Activated CD4-positive, alpha-beta T cell treated with anti-CD3 and anti-CD28 coated beads for 36 hours (primary cell): Measurements from ENCODE around the gene PHF23. TPM values are rescaled to one million over a fixed set of nuclear protein-coding genes. Genes with fewer than 3 reads are reported as not detected.

Experiments used
- ATAC-seq: fragments of 200-7000 bp; cut with Tn5 transposase; one replicate; pipeline ENCODE4 v1.10.0; 2021; ENCODE audit warnings: mild to moderate bottlenecking, moderate library complexity
- CTCF ChIA-PET: fragments of 350-600 bp; sonication (Branson Sonifier 250); formaldehyde crosslinking; loops from one replicate; lab custom pipeline; 2021; ENCODE audit warnings: antibody characterized with exemption; lab: Charles Lee
- POLR2A ChIA-PET: fragments of 350-600 bp; sonication (Branson Sonifier 250); formaldehyde crosslinking; loops from one replicate; lab custom pipeline; 2021; ENCODE audit warnings: antibody characterized with exemption, inconsistent platforms; lab: Charles Lee
- DNase-seq: peaks from one replicate; pipeline ENCODE4 v3.0.0-alpha.2; 2020
- H3K27ac Mint-ChIP-seq: one replicate; pipeline ENCODE4 v1.8.0; 2021; ENCODE audit warnings: mixed read lengths
- H3K27me3 Mint-ChIP-seq: one replicate; pipeline ENCODE4 v1.8.0; 2021; ENCODE audit warnings: mixed read lengths
- H3K36me3 Mint-ChIP-seq: one replicate; pipeline ENCODE4 v1.8.0; 2021; ENCODE audit warnings: low read depth, mixed read lengths
- H3K4me1 Mint-ChIP-seq: one replicate; pipeline ENCODE4 v1.8.0; 2021; ENCODE audit warnings: mixed read lengths
- H3K4me3 Mint-ChIP-seq: one replicate; pipeline ENCODE4 v1.8.0; 2021; ENCODE audit warnings: mild to moderate bottlenecking, moderate library complexity, mixed read lengths
- H3K9me3 Mint-ChIP-seq: one replicate; pipeline ENCODE4 v1.8.0; 2021; ENCODE audit warnings: low read depth, mixed read lengths
- intact Hi-C, 2 experiments: fragments of 100-400 bp; cut with DNase I in 1 of 2; cut with micrococcal nuclease in 1 of 2; formaldehyde crosslinking; loops; one replicate each; pipeline versions ENCODE4 v1.14.2 to v1.15.1; 2022 to 2024; cut with DNase I, micrococcal nuclease
- total RNA-seq, 2 experiments: library from RNA; stranded (reverse); gene quantifications; one replicate each; pipeline ENCODE4 v1.2.3, GENCODE V29; 2021

The PHF23 gene
- total RNA-seq, 2 experiments from 2014 or later: 23.6 to 35.2 TPM

DNA sequence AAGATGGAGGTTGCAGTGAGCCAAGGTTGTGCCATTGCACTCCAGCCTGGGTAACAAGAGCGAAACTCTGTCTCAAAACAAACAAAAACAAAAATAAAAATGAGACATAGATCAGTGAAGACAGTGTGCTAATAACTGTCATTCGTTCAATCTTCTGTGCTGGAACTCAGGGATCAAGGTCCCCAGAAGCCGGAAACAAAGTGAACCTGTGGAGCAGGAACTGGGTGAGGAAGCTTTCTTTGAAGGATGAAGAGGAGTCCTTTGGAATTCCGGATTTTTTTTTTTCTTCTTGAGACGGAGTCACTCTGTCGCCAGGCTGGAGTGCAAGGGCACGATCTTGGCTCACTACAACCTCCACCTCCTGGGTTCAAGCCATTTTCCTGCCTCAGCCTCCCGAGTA lies 40.2 kb upstream of the PHF23 start:
- H3K4me3 Mint-ChIP-seq: no peak overlapping the region
- ATAC-seq (no peak), DNase-seq (no peak)
- intact Hi-C loops: no loop called here
- H3K27me3 Mint-ChIP-seq: peaks cover 17% of the 10 kb centered on the region
- no peaks in the 10 kb centered on the region for H3K36me3 Mint-ChIP-seq
- no peaks in the 10 kb centered on the region for H3K9me3 Mint-ChIP-seq
- CTCF ChIA-PET: interaction anchor here (0.6 to 5.9 kb wide), 2 partner anchors 17 to 26 kb away, joined by 3 to 45 read pairs; no protein-coding TSS in a partner anchor
- POLR2A ChIA-PET: no interaction called here
- H3K27ac Mint-ChIP-seq: no peak overlapping the region
- peaks cover 21% of the 10 kb centered on the region for H3K4me1 Mint-ChIP-seq

DNA sequence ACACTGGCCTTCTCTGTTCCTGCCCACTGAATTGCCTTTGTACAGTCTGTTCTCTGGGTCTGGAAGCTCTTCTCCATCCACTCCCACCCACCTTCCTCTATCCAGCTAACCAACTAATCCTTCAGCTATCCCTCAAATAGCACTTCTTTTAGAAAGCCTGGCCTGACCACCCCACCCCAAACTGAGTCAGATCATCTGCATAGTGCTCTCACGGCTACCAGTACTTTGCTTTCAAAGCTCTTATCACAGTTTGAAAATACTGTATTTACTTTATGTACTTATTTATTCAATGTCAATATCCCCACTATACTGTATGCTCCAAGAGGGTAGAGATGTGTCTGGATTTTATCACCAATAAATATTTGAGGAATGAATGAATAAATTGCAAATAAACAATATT lies 27.5 kb upstream of the PHF23 start:
- no peak for ATAC-seq
- intact Hi-C loops: no loop called here
- Mint-ChIP-seq H3K36me3 (no peaks in the 10 kb centered on the region), H3K9me3 (no peaks in the 10 kb centered on the region), H3K4me3 (no peak overlapping the region), H3K27ac (no peak overlapping the region), H3K27me3 (peaks cover 24% of the 10 kb centered on the region), H3K4me1 (peaks cover 20% of the 10 kb centered on the region)
- CTCF ChIA-PET: interaction anchor here (0.9 to 2.1 kb wide), 3 partner anchors 30 to 221 kb away, joined by 3 to 11 read pairs (median 4); no protein-coding TSS in a partner anchor
- DNase-seq: no peak
- POLR2A ChIA-PET: no interaction called here

DNA sequence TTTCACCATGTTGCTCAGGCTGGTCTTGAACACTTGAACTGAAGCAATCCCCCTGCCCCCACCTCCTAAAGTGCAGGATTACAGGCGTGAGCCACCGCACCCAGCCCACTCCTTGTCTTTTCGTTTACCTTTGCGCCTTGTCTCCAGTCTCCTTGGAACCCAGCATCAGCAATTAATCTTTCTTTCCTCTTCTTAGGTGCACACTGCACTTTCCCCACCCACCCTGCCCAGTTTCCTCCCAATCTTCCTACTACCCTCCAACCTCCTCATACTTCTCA lies 24.5 kb upstream of the PHF23 start:
- CTCF ChIA-PET: no interaction called here
- no peak for DNase-seq
- Mint-ChIP-seq H3K4me3 (peak overlapping the region; percentile 35), H3K9me3 (no peaks in the 10 kb centered on the region), H3K27ac (peak overlapping the region; percentile 59), H3K36me3 (peaks cover under 1% of the 10 kb centered on the region), H3K4me1 (peaks cover 28% of the 10 kb centered on the region), H3K27me3 (peaks cover 25% of the 10 kb centered on the region)
- POLR2A ChIA-PET: interaction anchor here (1.0 kb wide), 1 partner anchor 24 kb away, joined by 3 read pairs; the partner anchor contains the start of gene PHF23
- ATAC-seq: no peak
- intact Hi-C loops: loop anchor here in 1 of 2 experiments (5.0 kb wide), 1 partner anchor 34 kb away; no protein-coding TSS in a partner anchor

DNA sequence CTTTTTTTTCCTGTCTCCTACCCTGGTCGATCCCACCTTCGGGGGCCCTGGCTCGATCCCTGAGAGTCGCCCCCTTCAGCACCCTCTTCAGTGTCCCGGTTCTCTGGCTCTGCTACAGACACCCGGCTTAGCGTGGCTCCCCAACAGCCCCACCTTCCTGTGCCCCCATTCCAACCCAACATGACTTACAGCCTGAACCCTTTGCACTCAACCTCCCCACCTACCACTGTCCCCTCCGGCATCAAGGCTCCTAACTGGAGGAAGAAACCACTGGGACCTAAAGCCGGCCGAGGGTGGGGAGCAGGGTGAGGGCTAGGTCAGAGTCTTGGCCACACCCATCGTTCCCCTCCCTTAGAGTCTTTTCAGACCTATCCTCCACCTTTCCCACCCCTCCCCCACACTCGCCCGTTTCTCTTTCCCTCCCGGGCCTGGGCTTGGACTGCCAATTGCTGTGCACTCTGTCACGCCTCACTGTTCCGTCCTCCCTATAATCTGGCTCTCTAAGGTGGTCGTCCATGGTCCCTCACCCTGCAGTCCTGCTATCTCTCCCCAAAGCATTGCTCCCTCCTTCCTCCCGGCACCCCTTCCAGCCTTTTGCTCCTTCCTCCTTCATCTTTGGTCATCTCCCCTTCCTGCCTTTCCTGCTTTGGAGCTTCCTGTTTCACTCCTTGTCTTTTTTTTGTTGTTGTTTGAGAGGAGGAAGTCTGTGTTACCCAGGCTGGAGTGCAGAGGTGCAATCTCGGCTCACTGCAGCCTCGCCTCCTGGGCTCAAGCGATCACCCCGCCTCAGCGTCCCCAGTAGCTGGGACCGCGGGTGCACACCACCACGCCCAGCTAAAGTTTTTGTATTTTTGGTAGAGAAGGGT lies 23.9 kb upstream of the PHF23 start:
- Mint-ChIP-seq H3K9me3 (no peaks in the 10 kb centered on the region), H3K36me3 (peaks cover 5% of the 10 kb centered on the region), H3K4me1 (peaks cover 28% of the 10 kb centered on the region), H3K4me3 (peak overlapping the region; percentile 35), H3K27me3 (peaks cover 25% of the 10 kb centered on the region), H3K27ac (peak overlapping the region; percentile 24)
- DNase-seq: peak; percentile 57
- ChIA-PET CTCF (no interaction called here), POLR2A (interaction anchor here (1.0 kb wide), 1 partner anchor 24 kb away, joined by 3 read pairs; the partner anchor contains the start of gene PHF23)
- intact Hi-C loops: loop anchor here in 1 of 2 experiments (5.0 kb wide), 1 partner anchor 34 kb away; no protein-coding TSS in a partner anchor
- ATAC-seq: peak; percentile 14

DNA sequence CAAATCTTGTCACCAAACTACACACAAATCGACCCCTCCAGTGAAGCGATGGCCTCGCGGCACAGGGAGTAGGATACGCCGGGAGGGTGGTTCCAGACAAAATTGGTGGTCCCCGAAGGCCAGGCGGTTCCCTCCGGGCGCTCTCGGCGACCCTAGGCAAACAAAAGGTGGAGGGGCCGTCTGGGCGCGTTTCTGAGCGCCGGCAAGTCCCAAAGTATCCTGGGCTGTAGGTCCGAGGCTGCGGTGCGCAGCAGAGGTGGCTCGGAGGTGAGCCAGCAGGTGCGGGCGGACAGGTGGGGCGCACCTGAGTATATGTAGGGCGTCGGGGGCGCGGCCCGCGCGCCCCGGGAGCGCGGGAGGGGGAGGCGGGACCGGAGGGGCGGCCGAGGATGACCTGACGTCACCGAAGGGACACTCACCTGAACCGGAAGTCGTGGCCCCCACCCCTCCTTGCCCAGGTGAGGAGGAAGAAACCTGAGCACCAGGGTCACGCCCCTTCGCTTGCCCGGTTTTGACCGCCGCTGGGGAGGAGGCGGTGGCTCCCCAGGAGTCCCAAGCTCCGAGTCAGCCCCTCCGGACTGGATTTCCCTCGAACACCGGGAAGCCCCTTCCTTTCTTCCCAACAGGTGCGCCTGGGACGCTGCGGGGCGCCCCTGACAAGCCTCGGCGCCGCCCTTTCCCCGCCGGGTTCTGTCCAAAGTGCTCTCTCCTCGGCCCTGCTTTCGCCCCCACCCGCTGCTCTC lies 23.1 kb upstream of the PHF23 start, which contains the start of gene CLDN7:
TSS of gene CLDN7 (minus strand) at position 287 of the 743 bp plus-strand sequence. CDS start 435 bp downstream, outside the sequence.
- H3K27ac Mint-ChIP-seq: peak within 1 kb of the TSS; percentile 24
- POLR2A ChIA-PET: no interaction called here
- H3K27me3 Mint-ChIP-seq: peaks cover 25% of the 10 kb centered on the region

DNA sequence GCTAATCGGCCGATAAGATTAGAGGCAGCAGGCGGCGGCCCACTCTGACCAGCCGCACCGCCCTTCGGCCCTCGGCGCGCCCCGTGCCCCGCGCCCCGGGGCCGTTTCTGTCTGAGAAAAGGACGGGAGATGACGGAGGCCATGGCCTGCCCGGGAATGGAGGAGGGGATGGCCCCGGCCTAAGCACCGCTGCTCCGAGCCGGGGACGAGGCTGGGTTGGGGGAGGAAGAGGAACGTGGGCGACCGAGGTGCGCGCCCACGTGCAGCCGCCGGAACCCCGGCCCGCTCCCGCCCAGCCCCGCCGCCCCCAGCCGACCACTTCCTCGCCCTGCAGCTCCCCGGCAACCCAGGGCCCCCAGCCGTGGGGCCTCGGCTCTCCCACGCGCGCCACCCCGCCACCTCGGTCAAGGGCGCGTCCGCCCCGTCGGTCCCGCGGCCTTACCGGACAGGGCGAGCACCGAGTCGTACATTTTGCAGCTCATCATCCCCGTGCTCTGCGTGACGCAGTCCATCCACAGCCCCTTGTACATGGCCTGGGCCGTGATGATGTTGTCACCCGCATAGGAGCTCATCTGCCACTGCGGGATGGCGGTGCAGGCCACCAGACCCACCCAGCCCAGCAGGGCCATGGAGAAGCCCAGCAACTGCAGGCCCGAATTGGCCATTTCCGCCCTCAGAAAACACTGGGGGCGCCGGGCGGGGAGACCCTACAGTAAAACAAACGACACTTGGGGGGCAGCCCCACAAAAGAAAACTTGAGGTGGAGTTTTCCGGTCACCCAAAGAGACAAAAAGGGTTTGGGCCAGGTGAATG lies 22.3 kb upstream of the PHF23 start:
- peak overlapping the region; percentile 45 for H3K4me3 Mint-ChIP-seq
- peaks cover 28% of the 10 kb centered on the region for H3K4me1 Mint-ChIP-seq
- no peak overlapping the region for H3K27ac Mint-ChIP-seq
- peak; percentile 40 for ATAC-seq
- H3K36me3 Mint-ChIP-seq: peaks cover 9% of the 10 kb centered on the region
- intact Hi-C loops: loop anchor here in 1 of 2 experiments (5.0 kb wide), 1 partner anchor 36 kb away; no protein-coding TSS in a partner anchor
- peak; percentile 42 for DNase-seq
- ChIA-PET CTCF (no interaction called here), POLR2A (interaction anchor here (0.6 kb wide), 1 partner anchor 14 kb away, joined by 4 read pairs; no protein-coding TSS in a partner anchor)
- no peaks in the 10 kb centered on the region for H3K9me3 Mint-ChIP-seq
- H3K27me3 Mint-ChIP-seq: peaks cover 23% of the 10 kb centered on the region

More for the DNA sequence above, 23.1 kb upstream of the PHF23 start, which contains the start of gene CLDN7:
- H3K9me3 Mint-ChIP-seq: no peaks in the 10 kb centered on the region
- DNase-seq (no peak), ATAC-seq (no peak)
- intact Hi-C loops: loop anchor here in 1 of 2 experiments (5.0 kb wide), 1 partner anchor 35 kb away; no protein-coding TSS in a partner anchor
- CTCF ChIA-PET: no interaction called here
- peak within 1 kb of the TSS; percentile 45 for H3K4me3 Mint-ChIP-seq
- H3K4me1 Mint-ChIP-seq: peaks cover 28% of the 10 kb centered on the region
- H3K36me3 Mint-ChIP-seq: peaks cover 5% of the 10 kb centered on the region

DNA sequence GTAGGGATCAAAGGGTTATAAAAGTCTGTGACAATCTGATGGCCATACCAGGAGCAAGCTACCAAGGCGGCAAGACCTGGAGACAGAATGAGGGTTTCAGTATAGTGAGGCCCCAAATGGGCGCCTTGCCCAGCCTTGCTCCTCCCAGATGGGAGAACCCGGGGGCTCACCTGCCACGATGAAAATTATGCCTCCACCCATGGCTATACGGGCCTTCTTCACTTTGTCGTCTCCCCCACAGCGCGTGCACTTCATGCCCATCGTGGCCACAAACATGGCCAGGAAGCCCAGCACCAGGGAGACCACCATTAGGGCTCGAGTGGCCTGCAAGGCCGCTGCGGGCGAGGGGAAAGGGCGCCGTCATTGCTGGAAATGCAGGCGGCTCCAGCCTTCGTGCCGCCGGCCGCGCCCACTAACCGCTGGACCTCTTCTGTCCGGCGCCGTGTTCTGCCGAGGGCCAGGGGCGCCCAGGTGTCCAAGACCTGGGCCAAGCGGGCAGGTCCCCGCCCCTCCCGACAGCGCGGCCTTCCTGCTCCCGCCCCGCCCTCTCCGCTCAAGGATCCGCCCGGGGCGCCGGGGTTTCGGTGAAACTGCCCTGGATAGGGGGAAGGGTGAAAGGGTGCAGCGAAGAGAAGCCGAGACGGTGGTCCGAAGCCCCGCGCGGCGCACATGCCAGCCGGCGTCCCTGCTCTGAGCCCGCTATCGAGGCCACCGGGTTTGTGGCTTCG lies 21.6 kb upstream of the PHF23 start:
- peaks cover 28% of the 10 kb centered on the region for H3K4me1 Mint-ChIP-seq
- ATAC-seq: peak; percentile 41
- H3K36me3 Mint-ChIP-seq: peaks cover 17% of the 10 kb centered on the region
- peak; percentile 57 for DNase-seq
- POLR2A ChIA-PET: no interaction called here
- peaks cover 23% of the 10 kb centered on the region for H3K27me3 Mint-ChIP-seq
- H3K27ac Mint-ChIP-seq: no peak overlapping the region
- CTCF ChIA-PET: no interaction called here
- intact Hi-C loops: loop anchor here in 1 of 2 experiments (5.0 kb wide), 1 partner anchor 36 kb away; no protein-coding TSS in a partner anchor
- peak overlapping the region; percentile 33 for H3K4me3 Mint-ChIP-seq
- no peaks in the 10 kb centered on the region for H3K9me3 Mint-ChIP-seq

DNA sequence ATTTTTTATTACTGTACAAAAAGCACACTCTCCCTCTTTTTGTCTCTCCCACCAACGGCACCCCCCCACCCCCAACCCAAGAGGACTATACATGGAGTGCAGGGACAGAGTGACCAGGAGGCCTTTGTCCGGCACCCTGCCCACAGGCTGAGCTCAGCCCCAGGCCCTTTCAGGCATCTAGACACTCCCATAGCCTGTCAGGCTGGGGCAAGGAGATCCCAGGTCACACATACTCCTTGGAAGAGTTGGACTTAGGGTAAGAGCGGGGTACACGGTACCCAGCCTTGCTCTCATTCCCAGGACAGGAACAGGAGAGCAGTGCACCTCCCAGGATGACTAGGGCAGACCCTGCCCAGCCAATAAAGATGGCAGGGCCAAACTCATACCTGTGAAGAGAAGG lies 20.9 kb upstream of the PHF23 start:
- no peak overlapping the region for H3K27ac Mint-ChIP-seq
- no peak for ATAC-seq
- no peak overlapping the region for H3K4me3 Mint-ChIP-seq
- DNase-seq: no peak
- POLR2A ChIA-PET: interaction anchor here (0.5 kb wide), 1 partner anchor 153 kb away, joined by 4 read pairs; no protein-coding TSS in a partner anchor
- H3K9me3 Mint-ChIP-seq: no peaks in the 10 kb centered on the region
- H3K27me3 Mint-ChIP-seq: peaks cover 23% of the 10 kb centered on the region
- peaks cover 28% of the 10 kb centered on the region for H3K4me1 Mint-ChIP-seq
- intact Hi-C loops: loop anchor here in 1 of 2 experiments (5.0 kb wide), 1 partner anchor 37 kb away; no protein-coding TSS in a partner anchor
- H3K36me3 Mint-ChIP-seq: peaks cover 17% of the 10 kb centered on the region
- CTCF ChIA-PET: no interaction called here

DNA sequence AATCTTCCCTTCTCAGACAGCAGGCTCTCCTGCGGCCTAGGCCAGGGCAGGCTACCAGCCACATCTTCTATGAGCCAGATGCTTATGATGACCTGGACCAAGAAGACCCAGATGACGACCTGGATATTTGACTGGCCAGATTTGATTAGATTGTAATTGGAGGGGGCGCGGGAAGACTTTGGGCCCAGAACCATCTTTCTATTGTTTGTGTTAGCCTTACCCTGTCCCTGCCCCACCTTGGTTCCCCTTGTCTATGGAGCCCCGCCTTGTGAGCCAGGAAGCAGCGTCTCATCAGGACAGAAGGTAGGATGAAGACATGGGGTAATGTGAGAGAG lies 20.3 kb upstream of the PHF23 start:
- ChIA-PET CTCF (no interaction called here), POLR2A (no interaction called here)
- Mint-ChIP-seq H3K9me3 (no peaks in the 10 kb centered on the region), H3K4me1 (peaks cover 28% of the 10 kb centered on the region), H3K27me3 (peaks cover 22% of the 10 kb centered on the region), H3K27ac (no peak overlapping the region), H3K4me3 (no peak overlapping the region), H3K36me3 (peaks cover 22% of the 10 kb centered on the region)
- DNase-seq: no peak
- intact Hi-C loops: no loop called here
- no peak for ATAC-seq
